IMR-90 (cell line): Measurements from ENCODE around the gene DSG3. TPM values are rescaled to one million over a fixed set of nuclear protein-coding genes. Genes with fewer than 3 reads are reported as not detected.

Source experiments
- ATAC-seq: fragments of 200-7000 bp; cut with Tn5 transposase; 2 replicates; pipeline ENCODE4 v1.9.1; 2020; ENCODE audit warnings: low read depth, mild to moderate bottlenecking, moderate library complexity
- BruUV-seq: library from RNA; stranded (reverse); fragments of 400-500 nt; replicated peaks from 2 replicates; lab custom pipeline; 2021; lab: Mats Ljungman, UMichigan
- CTCF ChIA-PET: fragments of 300-600 bp; formaldehyde crosslinking; extraction: SDS; loops from one replicate; lab custom pipeline; 2021; ENCODE audit warnings: antibody characterized with exemption; lab: Yijun Ruan, JAX
- POLR2A ChIA-PET: fragments of 300-600 bp; sonication (Branson Sonifier 250); formaldehyde crosslinking; loops from one replicate; lab custom pipeline; 2022; ENCODE audit warnings: antibody characterized with exemption; ENCODE audit not compliant: unreplicated experiment; lab: Charles Lee
- DNase-seq: peaks from one replicate; pipeline ENCODE4 v3.0.0; 2013
- H2AFZ ChIP-seq: replicated peaks from 2 replicates; pipeline ENCODE3; 2013; ENCODE audit warnings: low read length, mild to moderate bottlenecking; ENCODE audit not compliant: poor library complexity
- H2AK5ac ChIP-seq: 2 replicates; pipeline ENCODE4 v1.6.1; 2013; ENCODE audit warnings: low read depth, low read length, inconsistent platforms
- H2AK9ac ChIP-seq: replicated peaks from 2 replicates; pipeline ENCODE3; 2013; ENCODE audit warnings: mild to moderate bottlenecking, low read depth, low read length, moderate library complexity; ENCODE audit not compliant: poor library complexity
- H2BK120ac ChIP-seq: 2 replicates; pipeline ENCODE4 v1.6.1; 2013; ENCODE audit warnings: low read depth, low read length, inconsistent platforms
- H2BK15ac ChIP-seq: 3 replicates; pipeline ENCODE4 v1.6.1; 2013; ENCODE audit warnings: low read depth, low read length, inconsistent platforms
- H2BK20ac ChIP-seq: 2 replicates; pipeline ENCODE4 v1.6.1; 2013; ENCODE audit warnings: low read depth, mild to moderate bottlenecking, inconsistent platforms, low read length, moderate library complexity
- H2BK5ac ChIP-seq: 2 replicates; pipeline ENCODE4 v1.6.1; 2013; ENCODE audit warnings: mild to moderate bottlenecking, low read depth, low read length, inconsistent platforms; ENCODE audit not compliant: poor library complexity, severe bottlenecking
- H3K14ac ChIP-seq: replicated peaks from 2 replicates; pipeline ENCODE4 v1.6.1; 2013; ENCODE audit warnings: low read depth, low read length, inconsistent platforms
- H3K18ac ChIP-seq: 2 replicates; pipeline ENCODE4 v1.6.1; 2013; ENCODE audit warnings: low read depth, low read length, control low read depth
- H3K23ac ChIP-seq: 2 replicates; pipeline ENCODE4 v1.6.1; 2013; ENCODE audit warnings: low read depth, low read length, inconsistent platforms
- H3K27ac ChIP-seq: 2 replicates; pipeline ENCODE4 v1.5.1; 2013; ENCODE audit warnings: mild to moderate bottlenecking, control low read depth, low read length; ENCODE audit not compliant: insufficient read depth
- H3K27me3 ChIP-seq: 2 replicates; pipeline ENCODE4 v1.6.1; 2013; ENCODE audit warnings: low read length; ENCODE audit not compliant: control insufficient read depth, insufficient read depth
- H3K36me3 ChIP-seq: 2 replicates; pipeline ENCODE4 v1.6.1; 2013; ENCODE audit warnings: low read length, mixed read lengths; ENCODE audit not compliant: control insufficient read depth, insufficient read depth
- H3K4ac ChIP-seq: 2 replicates; pipeline ENCODE4 v1.6.1; 2013; ENCODE audit warnings: low read depth, low read length, inconsistent platforms
- H3K4me1 ChIP-seq: 2 replicates; pipeline ENCODE4 v1.6.1; 2013; ENCODE audit warnings: low read length, mixed read lengths; ENCODE audit not compliant: control insufficient read depth, insufficient read depth
- H3K4me2 ChIP-seq: 2 replicates; pipeline ENCODE4 v1.6.1; 2013; ENCODE audit warnings: low read depth, mild to moderate bottlenecking, control low read depth, low read length, moderate library complexity
- H3K4me3 ChIP-seq: 2 replicates; pipeline ENCODE4 v1.5.1; 2013; ENCODE audit warnings: low read depth, mild to moderate bottlenecking, control low read depth, low read length, moderate library complexity; ENCODE audit not compliant: insufficient read depth
- H3K56ac ChIP-seq: 2 replicates; pipeline ENCODE4 v1.6.1; 2013; ENCODE audit warnings: low read length, inconsistent platforms; ENCODE audit not compliant: insufficient read depth; ENCODE audit errors: extremely low read depth
- H3K79me1 ChIP-seq, 2 experiments: 2 replicates each; pipeline ENCODE4 v1.6.1; 2013; ENCODE audit warnings: low read length in 2 of 2, inconsistent platforms in 1 of 2, low read depth in 1 of 2
- H3K9ac ChIP-seq: 2 replicates; pipeline ENCODE4 v1.6.1; 2013; ENCODE audit warnings: low read depth, low read length, control low read depth
- H3K9me1 ChIP-seq: 2 replicates; pipeline ENCODE4 v1.6.1; 2013; ENCODE audit warnings: low read length, inconsistent platforms; ENCODE audit not compliant: insufficient read depth
- H3K9me3 ChIP-seq: 2 replicates; pipeline ENCODE4 v1.6.1; 2013; ENCODE audit warnings: low read length; ENCODE audit not compliant: control insufficient read depth, insufficient read depth
- H4K20me1 ChIP-seq: 2 replicates; pipeline ENCODE4 v1.6.1; 2013; ENCODE audit warnings: low read length, inconsistent platforms; ENCODE audit not compliant: insufficient read depth
- H4K5ac ChIP-seq: 2 replicates; pipeline ENCODE4 v1.6.1; 2013; ENCODE audit warnings: mild to moderate bottlenecking, low read depth, low read length, control low read depth
- H4K8ac ChIP-seq, 2 experiments: 2 replicates each; pipeline ENCODE4 v1.6.1; 2013; ENCODE audit warnings: low read depth in 2 of 2, low read length in 2 of 2, control low read depth in 1 of 2, inconsistent platforms in 1 of 2
- H4K91ac ChIP-seq: 2 replicates; pipeline ENCODE4 v1.6.1; 2013; ENCODE audit warnings: low read depth, low read length, inconsistent platforms; ENCODE audit not compliant: insufficient read depth
- MXI1 ChIP-seq: IDR thresholded peaks from 2 replicates; pipeline ENCODE4 v1.6.1; 2012; ENCODE audit warnings: low read depth, mild to moderate bottlenecking, low read length, moderate library complexity, borderline replicate concordance
- WGBS, 2 experiments: methylation state at CpG; one replicate each; pipeline versions ENCODE4 v1.1.5 to v1.1.7; 2013; ENCODE audit warnings: missing lambda C conversion rate in 2 of 2; ENCODE audit not compliant: insufficient read length in 1 of 2; ENCODE audit errors: extremely low coverage in 2 of 2; 5-methylcytosine and 5-hydroxymethylcytosine counted together
- dilution Hi-C: fragments of 300-500 bp; cut with HindIII; formaldehyde crosslinking; loops from one replicate; pipeline ENCODE4 v1.14.3; 2018; ENCODE audit warnings: low sequenced_read_pairs; ENCODE audit not compliant: unreplicated experiment
- in situ Hi-C: fragments of 300-500 bp; cut with MboI; formaldehyde crosslinking; loops from 3 replicates; pipeline ENCODE4 v1.14.3; 2019; ENCODE audit warnings: low sequenced_read_pairs, inconsistent platforms, mixed read lengths
- intact Hi-C: fragments of 100-400 bp; cut with micrococcal nuclease; formaldehyde crosslinking; loops from 2 replicates; pipeline ENCODE4 v1.10.0; 2022
- polyA plus RNA-seq, 3 experiments: library from polyadenylated mRNA; depleted of rRNA; stranded (reverse); fragments of >200 nt; gene quantifications; 2 replicates each; pipeline ENCODE4 v1.2.3, GENCODE V29; 2012; ENCODE audit warnings: low replicate concordance in 1 of 3
- total RNA-seq: library from RNA; depleted of rRNA; stranded (reverse); fragments of >200 nt; gene quantifications from 2 replicates; pipeline ENCODE4 v1.2.3, GENCODE V29; 2012

The DSG3 gene
- total and polyA plus RNA-seq, 2 of the 4 experiments (the other 2 are of a cell fraction), result not detected

GRCh38 chr18:31469629-31470028 lies 22.1 kb downstream of the DSG3 start:
- Histone ChIP-seq H3K56ac (no peak overlapping the region), H2AK9ac (no peak overlapping the region), H3K4ac (no peak overlapping the region), H3K4me1 (no peaks in the 10 kb centered on the region), H4K20me1 (no peaks in the 10 kb centered on the region), H2BK120ac (no peak overlapping the region), H2AK5ac (no peak overlapping the region), H3K14ac (no peak overlapping the region), H2BK15ac (no peak overlapping the region), H2BK20ac (no peak overlapping the region), H2BK5ac (no peak overlapping the region), H3K4me3 (no peak overlapping the region), H3K9me3 (no peaks in the 10 kb centered on the region), H3K36me3 (no peaks in the 10 kb centered on the region), H3K79me1 (no peaks in the 10 kb centered on the region), H3K18ac (no peak overlapping the region), H3K4me2 (no peak overlapping the region), H4K8ac (no peak overlapping the region), H3K9me1 (no peaks in the 10 kb centered on the region), H3K23ac (no peak overlapping the region), H4K5ac (no peak overlapping the region), H3K27ac (no peak overlapping the region), H3K27me3 (no peaks in the 10 kb centered on the region; the same call in 1 of the 2 replicates), H3K9ac (no peak overlapping the region), H2AFZ (no peak overlapping the region), H4K91ac (no peak overlapping the region)
- ChIA-PET CTCF (no interaction called here), POLR2A (no interaction called here)
- ATAC-seq (no peak), DNase-seq (no peak)
- intact Hi-C loops (no loop called here), dilution Hi-C loops (no loop called here), in situ Hi-C loops (loop anchor here (10.0 kb wide), 1 partner anchor 55 kb away; no protein-coding TSS in a partner anchor)
- BruUV-seq, result no TSS peak
- no CpG with 5 or more reads among the region's 1 CpG for WGBS, 2 experiments
- TF ChIP-seq MXI1, result no peak
